Peyer's patch (tissue), 4 donors: ENCODE results near the gene RABGAP1. TPM values are rescaled to one million over a fixed set of nuclear protein-coding genes. Genes with fewer than 3 reads are reported as not detected.

Source experiments
- DNase-seq, 3 donors: peaks; one replicate each; pipeline ENCODE4 v3.0.0-alpha.2; 2017 to 2019
- H3K27ac ChIP-seq, 4 donors: fragments of 200-600 bp; sonication (generic); one replicate each; pipeline ENCODE4 v1.5.1; 2016 to 2019
- H3K27me3 ChIP-seq, 2 donors: fragments of 200-600 bp; sonication (generic); one replicate each; pipeline ENCODE4 v1.5.1; 2019
- H3K36me3 ChIP-seq, 3 donors: fragments of 200-600 bp; sonication (generic); one replicate each; pipeline ENCODE4 v1.5.1; 2016 to 2019
- H3K4me1 ChIP-seq, 4 donors: fragments of 200-600 bp; sonication (generic); one replicate each; pipeline ENCODE4 v1.5.1; 2016 to 2019
- H3K4me3 ChIP-seq, 4 donors: fragments of 200-600 bp; sonication (generic); 1 replicate in 3 of 4; 2 replicates in 1 of 4; pipeline ENCODE4 v1.5.1; 2016 to 2019; ENCODE audit warnings: mild to moderate bottlenecking in 1 of 4
- H3K9me3 ChIP-seq, 4 donors: fragments of 200-600 bp; sonication (generic); one replicate each; pipeline ENCODE4 v1.5.1; 2016 to 2019; ENCODE audit warnings: mild to moderate bottlenecking in 1 of 4
- POLR2A ChIP-seq, 2 donors: fragments of 450-650 bp; IDR thresholded peaks; one replicate each; pipeline ENCODE4 v1.5.1; 2017; ENCODE audit warnings: antibody characterized with exemption in 2 of 2, mild to moderate bottlenecking in 2 of 2, moderate library complexity in 2 of 2
- total RNA-seq, 4 donors: library from RNA; depleted of rRNA; stranded (reverse); fragments of >200 nt; gene quantifications; one replicate each; pipeline ENCODE4 v1.1.0, GENCODE V29; 2016
- TF ChIP-seq, protein P1 (sequence below), 6 experiments: fragments of 450-650 bp in 4 of 6; fragments of 200-600 bp in 2 of 6; sonication (generic) in 1 of 6; IDR thresholded peaks; one replicate each; pipeline ENCODE4 v1.5.1; 2017 to 2019; ENCODE audit warnings: antibody characterized with exemption in 6 of 6, mild to moderate bottlenecking in 3 of 6, moderate library complexity in 1 of 6

RABGAP1 gene
- total RNA-seq, 4 donors from 2014 or later = 45.0 to 92.4 (median 49.7) TPM

GRCh38 chr9:123065196-123065595 lies 124.4 kb downstream of the RABGAP1 start:
- H3K4me3 ChIP-seq = no peak overlapping the region
- H3K9me3 ChIP-seq = no peaks in the 10 kb centered on the region
- peaks cover 0 to 31% (median 0%) of the 10 kb centered on the region in 3 donors for H3K36me3 ChIP-seq
- H3K27ac ChIP-seq = no peak overlapping the region
- no peak for DNase-seq
- no peaks in the 10 kb centered on the region for H3K27me3 ChIP-seq
- TF ChIP-seq, protein P1, sequence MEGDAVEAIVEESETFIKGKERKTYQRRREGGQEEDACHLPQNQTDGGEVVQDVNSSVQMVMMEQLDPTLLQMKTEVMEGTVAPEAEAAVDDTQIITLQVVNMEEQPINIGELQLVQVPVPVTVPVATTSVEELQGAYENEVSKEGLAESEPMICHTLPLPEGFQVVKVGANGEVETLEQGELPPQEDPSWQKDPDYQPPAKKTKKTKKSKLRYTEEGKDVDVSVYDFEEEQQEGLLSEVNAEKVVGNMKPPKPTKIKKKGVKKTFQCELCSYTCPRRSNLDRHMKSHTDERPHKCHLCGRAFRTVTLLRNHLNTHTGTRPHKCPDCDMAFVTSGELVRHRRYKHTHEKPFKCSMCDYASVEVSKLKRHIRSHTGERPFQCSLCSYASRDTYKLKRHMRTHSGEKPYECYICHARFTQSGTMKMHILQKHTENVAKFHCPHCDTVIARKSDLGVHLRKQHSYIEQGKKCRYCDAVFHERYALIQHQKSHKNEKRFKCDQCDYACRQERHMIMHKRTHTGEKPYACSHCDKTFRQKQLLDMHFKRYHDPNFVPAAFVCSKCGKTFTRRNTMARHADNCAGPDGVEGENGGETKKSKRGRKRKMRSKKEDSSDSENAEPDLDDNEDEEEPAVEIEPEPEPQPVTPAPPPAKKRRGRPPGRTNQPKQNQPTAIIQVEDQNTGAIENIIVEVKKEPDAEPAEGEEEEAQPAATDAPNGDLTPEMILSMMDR (IDR thresholded peaks at IDR 0.05) = no peak
- TF ChIP-seq POLR2A (IDR thresholded peaks at IDR 0.05) = no peak
- no peaks in the 10 kb centered on the region for H3K4me1 ChIP-seq

DNA sequence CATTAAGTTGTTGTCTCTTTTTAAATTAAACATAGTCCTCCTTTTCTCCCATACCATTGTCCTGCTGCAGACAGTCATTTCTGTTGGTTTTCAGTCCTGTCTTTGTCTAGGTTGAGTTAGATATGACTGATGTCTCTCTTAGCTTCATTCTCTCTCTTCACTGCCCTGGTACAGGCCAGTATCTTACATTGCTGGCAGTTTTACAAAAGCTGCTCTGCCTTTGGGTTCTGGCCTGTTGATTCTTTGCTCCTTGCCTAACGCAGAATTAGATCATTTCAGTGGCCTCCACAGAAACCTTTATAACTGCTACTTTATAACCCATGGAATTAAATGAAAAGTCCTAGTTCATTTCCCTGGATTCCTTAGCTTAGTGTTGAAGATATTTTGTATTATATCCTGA lies 126.3 kb downstream of the RABGAP1 start:
- Histone ChIP-seq H3K27ac (no peak overlapping the region), H3K4me3 (no peak overlapping the region), H3K9me3 (no peaks in the 10 kb centered on the region), H3K4me1 (no peaks in the 10 kb centered on the region), H3K36me3 (peaks cover 0 to 36% (median 0%) of the 10 kb centered on the region in 3 donors), H3K27me3 (no peaks in the 10 kb centered on the region)
- no peak for DNase-seq
- TF ChIP-seq, protein P1 (IDR thresholded peaks at IDR 0.05) = no peak
- TF ChIP-seq POLR2A (IDR thresholded peaks at IDR 0.05) = no peak

GRCh38 chr9:123069010-123069481 lies 128.2 kb downstream of the RABGAP1 start:
- Histone ChIP-seq H3K4me3 (no peak overlapping the region), H3K9me3 (no peaks in the 10 kb centered on the region), H3K27ac (no peak overlapping the region), H3K27me3 (no peaks in the 10 kb centered on the region), H3K4me1 (no peaks in the 10 kb centered on the region), H3K36me3 (peaks cover 0 to 39% (median 0%) of the 10 kb centered on the region in 3 donors)
- TF ChIP-seq, protein P1 (IDR thresholded peaks at IDR 0.05) = no peak
- no peak for TF ChIP-seq POLR2A (IDR thresholded peaks at IDR 0.05)
- DNase-seq = no peak

GRCh38 chr9:123070198-123070597 lies 129.4 kb downstream of the RABGAP1 start:
- Histone ChIP-seq H3K9me3 (no peaks in the 10 kb centered on the region), H3K4me1 (no peaks in the 10 kb centered on the region), H3K36me3 (peaks cover 0 to 36% (median 0%) of the 10 kb centered on the region in 3 donors), H3K4me3 (no peak overlapping the region), H3K27me3 (no peaks in the 10 kb centered on the region), H3K27ac (no peak overlapping the region)
- TF ChIP-seq, protein P1 (IDR thresholded peaks at IDR 0.05) = no peak
- TF ChIP-seq POLR2A (IDR thresholded peaks at IDR 0.05) = no peak
- no peak for DNase-seq

GRCh38 chr9:123072407-123072995 lies 131.7 kb downstream of the RABGAP1 start:
- Histone ChIP-seq H3K36me3 (peaks cover 0 to 32% (median 0%) of the 10 kb centered on the region in 3 donors), H3K27ac (no peak overlapping the region), H3K27me3 (no peaks in the 10 kb centered on the region), H3K4me1 (no peaks in the 10 kb centered on the region), H3K9me3 (no peaks in the 10 kb centered on the region), H3K4me3 (no peak overlapping the region)
- no peak for DNase-seq
- no peak for TF ChIP-seq POLR2A (IDR thresholded peaks at IDR 0.05)
- TF ChIP-seq, protein P1 (IDR thresholded peaks at IDR 0.05) = no peak
